Measurements from ENCODE around the gene MEN1.

The MEN1 gene

GRCh38 chr11:64803158-64803845 lies 7.0 kb downstream of the MEN1 start, which contains the start of gene MAP4K2 (continued):
- peak; percentile 27 for TF ChIP-seq ZBTB26 (tag by site-specific recombination; optimal IDR thresholded peaks at IDR 0.05)
- TF ChIP-seq ZNF19 (tag by site-specific recombination; IDR thresholded peaks at IDR 0.05; ENCODE audit: low read depth): no peak
- no peak for TF ChIP-seq ZNF449 (tag by site-specific recombination; IDR thresholded peaks at IDR 0.05)
- TF ChIP-seq SP3 (tag by site-specific recombination; IDR thresholded peaks at IDR 0.05): peak; percentile 79
- no peak for TF ChIP-seq ZNF48 (tag by site-specific recombination; IDR thresholded peaks at IDR 0.05)
- no peak for TF ChIP-seq ZNF645 (tag by site-specific recombination; IDR thresholded peaks at IDR 0.05)
- TF ChIP-seq KLF8 (tag by site-specific recombination; IDR thresholded peaks at IDR 0.05): peak; percentile 19; the same call in 1 of the 2 replicates
- TF ChIP-seq ZNF664 (tag by site-specific recombination; IDR thresholded peaks at IDR 0.05): no peak
- peak; percentile 26; the same call in 1 of the 2 replicates for TF ChIP-seq KLF9 (tag by site-specific recombination; IDR thresholded peaks at IDR 0.05; ENCODE audit: low read depth)
- no peak for TF ChIP-seq ZNF791 (tag by site-specific recombination; IDR thresholded peaks at IDR 0.05)
- no peak for TF ChIP-seq KLF1 (tag by site-specific recombination; IDR thresholded peaks at IDR 0.05)
- TF ChIP-seq GLIS2 (tag by site-specific recombination; IDR thresholded peaks at IDR 0.05): peak; percentile 49; the same call in 1 of the 2 replicates
- no peak for TF ChIP-seq ZNF530 (tag by site-specific recombination; IDR thresholded peaks at IDR 0.05; ENCODE audit: low read depth)
- TF ChIP-seq ZFP37 (tag by site-specific recombination; IDR thresholded peaks at IDR 0.05): no peak
- TF ChIP-seq ZNF707 (tag by site-specific recombination; IDR thresholded peaks at IDR 0.05): no peak
- TF ChIP-seq ZNF560 (tag by site-specific recombination; IDR thresholded peaks at IDR 0.05; ENCODE audit: borderline replicate concordance): no peak
- TF ChIP-seq ZNF292 (tag by site-specific recombination; IDR thresholded peaks at IDR 0.05; ENCODE audit: borderline replicate concordance, low read depth): no peak
- TF ChIP-seq ZNF248 (tag by site-specific recombination; IDR thresholded peaks at IDR 0.05): no peak
- TF ChIP-seq SCRT1 (tag by site-specific recombination; IDR thresholded peaks at IDR 0.05; ENCODE audit: borderline replicate concordance): peak; percentile 76
- 0 out of 2 replicates have a peak, but pooled peaks have one; percentile 44 for TF ChIP-seq ZBTB20 (tag by site-specific recombination; IDR thresholded peaks at IDR 0.05)
- TF ChIP-seq GLIS1 (tag by site-specific recombination; IDR thresholded peaks at IDR 0.05): peak; percentile 23; the same call in 1 of the 2 replicates
- no peak for TF ChIP-seq ZSCAN16 (tag by site-specific recombination; IDR thresholded peaks at IDR 0.05)
- no peak for TF ChIP-seq RBAK (tag by site-specific recombination; IDR thresholded peaks at IDR 0.05)
- TF ChIP-seq ZNF621 (tag by site-specific recombination; IDR thresholded peaks at IDR 0.05): no peak
- peak; percentile 94 for TF ChIP-seq SCRT2 (tag by site-specific recombination; IDR thresholded peaks at IDR 0.05)
- TF ChIP-seq ZBTB6 (tag by site-specific recombination; IDR thresholded peaks at IDR 0.05): no peak
- no peak for TF ChIP-seq HOXA7 (CRISPR knock-in tag; IDR thresholded peaks at IDR 0.05; ENCODE audit: borderline replicate concordance)
- peak; percentile 53 for TF ChIP-seq ZBTB17 (tag by site-specific recombination; IDR thresholded peaks at IDR 0.05)
- TF ChIP-seq ZNF394 (tag by site-specific recombination; IDR thresholded peaks at IDR 0.05; ENCODE audit: borderline replicate concordance): no peak
- TF ChIP-seq ZNF785 (tag by site-specific recombination; IDR thresholded peaks at IDR 0.05): no peak
- 0 out of 2 replicates have a peak, but pooled peaks have one; percentile 60 for TF ChIP-seq ZNF600 (tag by site-specific recombination; IDR thresholded peaks at IDR 0.05)
- TF ChIP-seq ZNF23 (tag by site-specific recombination; IDR thresholded peaks at IDR 0.05; ENCODE audit: borderline replicate concordance): no peak
- TF ChIP-seq ZNF629 (tag by site-specific recombination; IDR thresholded peaks at IDR 0.05): peak; percentile 38; the same call in 1 of the 2 replicates
- peak; percentile 25; the same call in 1 of the 2 replicates for TF ChIP-seq ZNF561 (tag by site-specific recombination; IDR thresholded peaks at IDR 0.05; ENCODE audit: borderline replicate concordance)
- TF ChIP-seq ZNF544 (tag by site-specific recombination; IDR thresholded peaks at IDR 0.05): no peak
- no peak for TF ChIP-seq ZNF571 (tag by site-specific recombination; IDR thresholded peaks at IDR 0.05)
- no peak for TF ChIP-seq ZNF239 (tag by site-specific recombination; IDR thresholded peaks at IDR 0.05)
- peak; percentile 85 for TF ChIP-seq ZNF335 (tag by site-specific recombination; conservative IDR thresholded peaks at IDR 0.05)
- TF ChIP-seq SP2 (tag by site-specific recombination; IDR thresholded peaks at IDR 0.05): peak; percentile 67

Measured in HEK293 (cell line).